Measurements from ENCODE around the gene IL11RA. TPM values are rescaled to one million over a fixed set of nuclear protein-coding genes. Genes with fewer than 3 reads are reported as not detected.

IL11RA gene
- total and polyA plus RNA-seq, 9 of the 15 experiments (the other 6 are each of a cell fraction or from before 2014, with no cell fraction given) = 0.11 to 5.8 (median 2.8) TPM

- intact Hi-C loops (cut with micrococcal nuclease) = no loop called here
- no peaks in the 10 kb centered on the region for H3K9me3 ChIP-seq (replicated peaks; ENCODE audit: control insufficient read depth, insufficient read depth, low read depth, low read length)
- POLR2A ChIA-PET = interaction anchor here (0.6 to 2.8 kb wide), 2 partner anchors 8 to 24 kb away, joined by 3 to 13 read pairs; partner anchors contain the start of gene IL11RA
- no peaks in the 10 kb centered on the region for H3K36me3 ChIP-seq (ENCODE audit: control insufficient read depth, insufficient read depth, low read length)
- no peak overlapping the region for H3K27ac ChIP-seq (ENCODE audit: extremely low read depth, low read depth, low read length)
- no peak overlapping the region for H3K4me3 ChIP-seq
- DNase-seq (ENCODE audit: extremely low read depth in 1 of 4, low spot score in 3 of 4) (no peak), ATAC-seq (no peak), FAIRE-seq (no peak)
- no peaks in the 10 kb centered on the region for H3K79me2 ChIP-seq (ENCODE audit: control insufficient read depth, insufficient read depth, low read length)
- BruUV-seq (replicated peaks) = no TSS peak
- H3K9ac ChIP-seq (ENCODE audit: insufficient read depth in 1 of 2, low read depth in 2 of 2, low read length in 2 of 2) = no peak overlapping the region
- no peaks in the 10 kb centered on the region for H4K20me1 ChIP-seq (replicated peaks; ENCODE audit: control insufficient read depth, insufficient read depth, low read length)
- H3K27me3 ChIP-seq (ENCODE audit: control insufficient read depth in 2 of 2, insufficient read depth in 2 of 2, low read length in 2 of 2) = no peaks in the 10 kb centered on the region
- CTCF ChIA-PET (ENCODE audit: low intra/inter-chr PET ratio) = no interaction called here
- in situ Hi-C loops (cut with MboI) = no loop called here
- TF ChIP-seq ZNF23 (CRISPR knock-in tag; IDR thresholded peaks at IDR 0.05) (no peak), RFX7 (CRISPR knock-in tag; IDR thresholded peaks at IDR 0.05) (no peak), ZMIZ1 (IDR thresholded peaks at IDR 0.05; ENCODE audit: low read depth in 2 of 2, low read length in 2 of 2) (no peak), FIP1L1 (IDR thresholded peaks at IDR 0.05; ENCODE audit: low read depth, low read length, poor library complexity, severe bottlenecking) (no peak)
- WGBS (ENCODE audit: insufficient coverage, low coverage, missing lambda C conversion rate) = 78% methylated on average over 8 of the region's 8 CpGs
- no peak overlapping the region for H2AFZ ChIP-seq (ENCODE audit: low read depth, low read length)
- H3K4me2 ChIP-seq (ENCODE audit: insufficient read depth, low read length) = no peak overlapping the region
- H3K4me1 ChIP-seq (replicated peaks in 1 of 2; ENCODE audit: control insufficient read depth in 2 of 2, insufficient read depth in 2 of 2, low read length in 2 of 2) = peaks cover 14 to 17% of the 10 kb centered on the region in 2 experiments
- peaks cover 2% of the 10 kb centered on the region for H3K9me1 ChIP-seq (ENCODE audit: control insufficient read depth, insufficient read depth, low read length)
Observed at GRCh38 chr9:34659592-34660253, 7.7 kb downstream of the IL11RA start.
